Measurements from ENCODE around the gene RAB6C. TPM values are rescaled to one million over a fixed set of nuclear protein-coding genes. Genes with fewer than 3 reads are reported as not detected.
"Not testable (repeated sequence)": the region's sequence is repeated elsewhere in the genome, so short reads cannot be mapped to it uniquely, and the experiment has no call there.

RAB6C gene
- total and polyA plus RNA-seq, 2 experiments from 2014 or later, result not detected

GRCh38 chr2:129930451-129930850 lies 49.0 kb upstream of the RAB6C start (continued):
- no peak for TF ChIP-seq JUNB (IDR thresholded peaks at IDR 0.05; ENCODE audit: unreplicated experiment)

DNA sequence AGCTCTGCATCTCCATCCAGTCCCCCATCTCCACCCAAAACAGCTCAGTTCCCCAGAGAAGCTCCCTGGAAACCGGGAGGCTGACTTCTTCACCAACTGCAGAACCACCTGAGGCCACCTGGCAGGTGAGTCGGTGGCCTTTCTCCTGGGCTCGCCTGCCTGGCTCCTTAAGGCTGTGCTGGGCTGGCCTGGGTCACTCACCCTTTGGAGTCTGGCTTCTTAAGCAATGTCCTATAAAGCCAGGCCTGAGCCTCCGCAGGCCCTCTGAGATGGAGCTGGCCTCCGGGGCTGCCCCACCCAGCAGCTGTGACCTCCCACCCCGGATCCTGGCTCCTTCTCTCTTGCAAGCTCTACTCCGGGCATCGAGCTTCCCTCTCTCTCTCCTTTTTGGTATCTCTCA lies 46.1 kb upstream of the RAB6C start:
- H3K27ac ChIP-seq (ENCODE audit: low read depth); H3K9me2 ChIP-seq (ENCODE audit: insufficient read depth); H3K27ac Mint-ChIP-seq; H4K20me1 ChIP-seq (replicated peaks; ENCODE audit: insufficient read depth); ATAC-seq; H3F3A ChIP-seq (replicated peaks; ENCODE audit: low read depth); H3K79me2 ChIP-seq (replicated peaks; ENCODE audit: insufficient read depth); H3K4me1 ChIP-seq (ENCODE audit: insufficient read depth); H2AFZ ChIP-seq; H3K9me3 Mint-ChIP-seq; H3K36me3 Mint-ChIP-seq (ENCODE audit: low read depth); DNase-seq (ENCODE audit: low spot score); H3K36me3 ChIP-seq (ENCODE audit: insufficient read depth): not testable (repeated sequence)
- Mint-ChIP-seq H3K4me1 (peaks cover 22% of the 10 kb centered on the region), H3K27me3 (ENCODE audit: insufficient read depth, low read depth, poor library complexity) (peaks cover 18% of the 10 kb centered on the region), H3K4me3 (peak overlapping the region; percentile 69; the same call in 2 of the 3 replicates)
- Histone ChIP-seq H3K27me3 (ENCODE audit: insufficient read depth) (peaks cover 14% of the 10 kb centered on the region), H3K4me3 (peak overlapping the region; percentile 69; the same call in 1 of the 2 replicates), H3K4me2 (peak overlapping the region; percentile 80)

DNA sequence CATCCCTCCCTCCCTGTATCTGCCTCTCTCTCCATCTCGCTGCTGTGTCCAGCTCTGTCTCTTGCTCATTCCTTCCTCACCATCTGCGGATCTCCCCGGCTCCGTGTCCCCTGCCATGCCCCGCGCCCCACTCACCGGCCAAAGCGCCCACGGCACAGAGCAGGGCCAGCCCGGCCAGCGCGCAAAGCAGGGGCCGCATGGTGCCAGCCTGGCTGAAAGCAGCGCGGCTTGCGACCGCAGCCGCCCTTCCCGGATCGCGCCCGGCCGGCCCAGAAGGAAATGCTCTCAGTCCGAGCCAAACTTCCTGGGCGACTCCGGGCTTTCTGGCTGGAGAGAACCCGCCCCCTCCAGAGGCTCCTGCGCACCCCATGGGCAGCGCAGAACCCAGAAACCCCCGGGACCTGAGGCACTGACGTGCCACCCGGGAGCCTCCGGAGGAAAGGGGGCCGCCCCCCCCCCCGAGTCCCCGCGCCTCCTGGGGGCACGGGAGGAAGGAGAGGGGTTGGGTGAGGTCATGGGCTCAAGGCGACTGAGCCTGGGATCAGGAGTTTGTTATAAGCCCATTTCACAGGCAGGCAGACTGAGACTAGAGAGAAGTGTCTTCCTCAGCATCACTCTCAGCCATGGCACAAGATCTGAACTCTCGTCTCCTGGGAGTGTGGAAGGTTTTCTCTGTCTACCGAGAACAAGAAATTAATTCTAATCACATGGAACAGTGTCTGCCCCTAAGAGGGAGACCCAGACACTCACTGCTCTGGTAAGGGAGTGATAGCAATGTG lies 45.2 kb upstream of the RAB6C start:
- Histone ChIP-seq H3K4me1 (ENCODE audit: insufficient read depth) (peaks cover 3% of the 10 kb centered on the region; the same call in 1 of the 2 replicates), H3K36me3 (ENCODE audit: insufficient read depth) (no peaks in the 10 kb centered on the region), H3K79me2 (replicated peaks; ENCODE audit: insufficient read depth) (no peaks in the 10 kb centered on the region), H3K4me3 (peak overlapping the region; percentile 69), H3K4me2 (peak overlapping the region; percentile 80), H3K27me3 (ENCODE audit: insufficient read depth) (peaks cover 14% of the 10 kb centered on the region), H3F3A (replicated peaks; ENCODE audit: low read depth) (no peaks in the 10 kb centered on the region), H3K9me2 (ENCODE audit: insufficient read depth) (no peaks in the 10 kb centered on the region), H4K20me1 (replicated peaks; ENCODE audit: insufficient read depth) (no peaks in the 10 kb centered on the region), H2AFZ (peak overlapping the region; percentile 83; the same call in 1 of the 2 replicates), H3K27ac (ENCODE audit: low read depth) (no peak overlapping the region)
- Mint-ChIP-seq H3K4me1 (peaks cover 17% of the 10 kb centered on the region), H3K4me3 (peak overlapping the region; percentile 69), H3K27me3 (ENCODE audit: insufficient read depth, low read depth, poor library complexity) (peaks cover 18% of the 10 kb centered on the region), H3K9me3 (no peaks in the 10 kb centered on the region), H3K36me3 (ENCODE audit: low read depth) (no peaks in the 10 kb centered on the region; the same call in 2 of the 3 replicates), H3K27ac (no peak overlapping the region)
- ATAC-seq (peak; percentile 85), DNase-seq (ENCODE audit: low spot score) (peak; percentile 53)
- TF ChIP-seq EZH2phosphoT487 (IDR thresholded peaks at IDR 0.05; ENCODE audit: unreplicated experiment) (no peak), CREB1 (CRISPR knock-in tag; IDR thresholded peaks at IDR 0.05; ENCODE audit: low read depth) (no peak), ZNF462 (CRISPR knock-in tag; IDR thresholded peaks at IDR 0.05) (no peak), NANOG (IDR thresholded peaks at IDR 0.05; ENCODE audit: borderline replicate concordance) (no peak), EZH2 (IDR thresholded peaks at IDR 0.05; ENCODE audit: low read depth, unreplicated experiment) (no peak)
- TF ChIP-seq, protein P1, sequence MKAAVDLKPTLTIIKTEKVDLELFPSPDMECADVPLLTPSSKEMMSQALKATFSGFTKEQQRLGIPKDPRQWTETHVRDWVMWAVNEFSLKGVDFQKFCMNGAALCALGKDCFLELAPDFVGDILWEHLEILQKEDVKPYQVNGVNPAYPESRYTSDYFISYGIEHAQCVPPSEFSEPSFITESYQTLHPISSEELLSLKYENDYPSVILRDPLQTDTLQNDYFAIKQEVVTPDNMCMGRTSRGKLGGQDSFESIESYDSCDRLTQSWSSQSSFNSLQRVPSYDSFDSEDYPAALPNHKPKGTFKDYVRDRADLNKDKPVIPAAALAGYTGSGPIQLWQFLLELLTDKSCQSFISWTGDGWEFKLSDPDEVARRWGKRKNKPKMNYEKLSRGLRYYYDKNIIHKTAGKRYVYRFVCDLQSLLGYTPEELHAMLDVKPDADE (IDR thresholded peaks at IDR 0.05), result no peak
- TF ChIP-seq, protein P2, sequence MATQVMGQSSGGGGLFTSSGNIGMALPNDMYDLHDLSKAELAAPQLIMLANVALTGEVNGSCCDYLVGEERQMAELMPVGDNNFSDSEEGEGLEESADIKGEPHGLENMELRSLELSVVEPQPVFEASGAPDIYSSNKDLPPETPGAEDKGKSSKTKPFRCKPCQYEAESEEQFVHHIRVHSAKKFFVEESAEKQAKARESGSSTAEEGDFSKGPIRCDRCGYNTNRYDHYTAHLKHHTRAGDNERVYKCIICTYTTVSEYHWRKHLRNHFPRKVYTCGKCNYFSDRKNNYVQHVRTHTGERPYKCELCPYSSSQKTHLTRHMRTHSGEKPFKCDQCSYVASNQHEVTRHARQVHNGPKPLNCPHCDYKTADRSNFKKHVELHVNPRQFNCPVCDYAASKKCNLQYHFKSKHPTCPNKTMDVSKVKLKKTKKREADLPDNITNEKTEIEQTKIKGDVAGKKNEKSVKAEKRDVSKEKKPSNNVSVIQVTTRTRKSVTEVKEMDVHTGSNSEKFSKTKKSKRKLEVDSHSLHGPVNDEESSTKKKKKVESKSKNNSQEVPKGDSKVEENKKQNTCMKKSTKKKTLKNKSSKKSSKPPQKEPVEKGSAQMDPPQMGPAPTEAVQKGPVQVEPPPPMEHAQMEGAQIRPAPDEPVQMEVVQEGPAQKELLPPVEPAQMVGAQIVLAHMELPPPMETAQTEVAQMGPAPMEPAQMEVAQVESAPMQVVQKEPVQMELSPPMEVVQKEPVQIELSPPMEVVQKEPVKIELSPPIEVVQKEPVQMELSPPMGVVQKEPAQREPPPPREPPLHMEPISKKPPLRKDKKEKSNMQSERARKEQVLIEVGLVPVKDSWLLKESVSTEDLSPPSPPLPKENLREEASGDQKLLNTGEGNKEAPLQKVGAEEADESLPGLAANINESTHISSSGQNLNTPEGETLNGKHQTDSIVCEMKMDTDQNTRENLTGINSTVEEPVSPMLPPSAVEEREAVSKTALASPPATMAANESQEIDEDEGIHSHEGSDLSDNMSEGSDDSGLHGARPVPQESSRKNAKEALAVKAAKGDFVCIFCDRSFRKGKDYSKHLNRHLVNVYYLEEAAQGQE (IDR thresholded peaks at IDR 0.05; ENCODE audit: unreplicated experiment), result no peak
